Type B pancreatic cell (in vitro differentiated cells): ENCODE measurements around the gene ITPKB. TPM values are rescaled to one million over a fixed set of nuclear protein-coding genes. Genes with fewer than 3 reads are reported as not detected.

Experiments used
- DNase-seq: peaks from one replicate; pipeline ENCODE4 v3.0.0; 2021; ENCODE audit warnings: mixed read lengths; ENCODE audit not compliant: unreplicated experiment; ENCODE audit errors: extremely low spot score
- H3K27ac Mint-ChIP-seq: 2 replicates; pipeline ENCODE4 v1.8.0; 2021; ENCODE audit warnings: mild to moderate bottlenecking, mixed read lengths
- H3K27me3 Mint-ChIP-seq: 2 replicates; pipeline ENCODE4 v1.8.0; 2021; ENCODE audit warnings: mixed read lengths
- H3K36me3 Mint-ChIP-seq: 2 replicates; pipeline ENCODE4 v1.8.0; 2021; ENCODE audit warnings: mixed read lengths
- H3K4me1 Mint-ChIP-seq: one replicate; pipeline ENCODE4 v1.8.0; 2021; ENCODE audit warnings: mixed read lengths; ENCODE audit not compliant: unreplicated experiment
- H3K4me3 Mint-ChIP-seq: 2 replicates; pipeline ENCODE4 v1.8.0; 2021; ENCODE audit warnings: mild to moderate bottlenecking, mixed read lengths
- H3K9me3 Mint-ChIP-seq: 2 replicates; pipeline ENCODE4 v1.8.0; 2021; ENCODE audit warnings: mixed read lengths
- CTCF ChIP-seq: fragments of 200-600 bp; sonication (generic); conservative IDR thresholded peaks from 2 replicates; pipeline ENCODE4 v1.5.0; 2021; ENCODE audit warnings: antibody characterized with exemption, mild to moderate bottlenecking
- total RNA-seq: library from RNA; stranded (reverse); gene quantifications from 2 replicates; pipeline ENCODE4 v1.2.1, GENCODE V29; 2021; ENCODE audit warnings: low replicate concordance

Gene ITPKB
- total RNA-seq, 1 donor from 2014 or later, result 31.4 TPM

DNA sequence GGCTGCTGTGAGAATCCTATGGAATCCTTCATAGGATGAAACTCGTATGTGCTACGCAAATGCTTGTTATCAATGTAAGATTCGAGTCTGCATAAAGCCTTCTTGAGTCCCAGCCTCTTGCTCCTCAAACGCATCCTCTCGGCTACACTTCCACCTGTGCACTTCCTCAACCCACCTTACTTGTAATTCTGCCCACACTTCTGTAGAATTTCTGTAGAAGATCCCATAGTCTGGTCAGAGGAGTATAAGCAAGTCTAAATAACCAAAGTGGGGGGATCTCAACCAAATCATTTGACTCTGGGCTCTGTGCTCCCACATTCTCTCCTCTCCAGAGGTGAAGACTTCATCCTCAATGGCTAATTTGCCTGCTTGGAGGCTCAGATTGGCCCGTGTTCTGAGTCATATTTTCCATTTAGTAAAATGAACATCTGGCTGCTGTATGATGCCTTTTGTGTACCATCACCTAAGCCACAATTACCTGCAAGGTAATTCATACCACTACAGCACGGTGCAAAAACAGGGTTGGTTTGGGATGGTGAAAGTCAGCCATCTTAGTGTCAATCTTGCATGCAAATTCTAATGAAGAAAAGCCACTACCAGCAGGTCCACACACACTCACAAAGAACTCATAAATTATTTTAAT, 63.2 kb downstream of the ITPKB start:
- H3K27me3 Mint-ChIP-seq, result no peaks in the 10 kb centered on the region
- H3K36me3 Mint-ChIP-seq, result peaks cover 7% of the 10 kb centered on the region
- H3K4me1 Mint-ChIP-seq, result peaks cover 68% of the 10 kb centered on the region
- no peaks in the 10 kb centered on the region for H3K9me3 Mint-ChIP-seq
- no peak overlapping the region for H3K27ac Mint-ChIP-seq
- TF ChIP-seq CTCF, result no peak
- no peak for DNase-seq
- H3K4me3 Mint-ChIP-seq, result no peak overlapping the region

DNA sequence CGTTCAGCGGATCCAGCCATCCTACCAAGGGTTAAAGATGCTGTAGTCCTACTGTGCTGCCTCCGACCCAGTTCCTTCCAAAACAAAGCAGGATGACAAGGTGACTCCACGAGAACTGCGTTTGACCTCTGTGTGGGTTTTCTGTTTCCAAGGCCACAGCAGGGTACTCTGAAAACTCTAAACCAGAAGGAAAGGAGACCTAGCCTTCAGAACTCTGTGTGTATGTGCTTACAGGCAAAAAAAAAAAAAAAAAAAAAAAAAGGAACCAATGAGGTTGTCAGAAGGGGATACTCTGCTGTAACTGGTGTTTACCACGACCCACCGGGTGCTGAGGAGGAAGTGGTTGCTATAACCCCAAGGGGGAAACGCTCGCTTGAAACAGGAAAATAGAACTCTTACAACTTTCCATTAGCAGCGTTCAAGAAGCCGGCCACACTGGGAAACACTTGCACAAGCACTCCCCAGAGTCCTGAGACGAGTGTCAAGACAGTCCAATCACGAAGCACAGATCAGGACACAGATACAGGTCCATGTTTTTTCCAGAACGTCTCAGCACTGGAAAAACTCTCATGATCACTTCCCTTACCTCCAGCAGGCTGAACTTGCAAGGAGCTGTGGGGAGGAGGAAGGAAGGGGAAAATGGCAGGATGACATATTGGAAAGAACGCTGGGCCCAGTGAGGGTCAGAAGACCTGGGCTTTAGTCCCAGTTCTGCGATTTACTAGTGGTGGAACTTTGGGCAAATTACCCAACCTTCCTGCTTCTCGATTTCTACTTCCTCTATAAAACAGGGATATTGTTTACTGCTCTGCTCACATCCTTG, 64.0 kb downstream of the ITPKB start:
- Mint-ChIP-seq H3K4me1 (peaks cover 65% of the 10 kb centered on the region), H3K36me3 (peaks cover 7% of the 10 kb centered on the region), H3K27me3 (no peaks in the 10 kb centered on the region)

GRCh38 chr1:226672339-226672762, 66.7 kb downstream of the ITPKB start:
- no peaks in the 10 kb centered on the region for H3K9me3 Mint-ChIP-seq
- H3K27me3 Mint-ChIP-seq, result no peaks in the 10 kb centered on the region
- TF ChIP-seq CTCF, result no peak
- DNase-seq, result no peak
- H3K27ac Mint-ChIP-seq, result peak overlapping the region; percentile 84
- peaks cover 7% of the 10 kb centered on the region for H3K36me3 Mint-ChIP-seq
- H3K4me1 Mint-ChIP-seq, result peaks cover 65% of the 10 kb centered on the region
- H3K4me3 Mint-ChIP-seq, result no peak overlapping the region

More for the DNA sequence above, 64.0 kb downstream of the ITPKB start:
- Mint-ChIP-seq H3K9me3 (no peaks in the 10 kb centered on the region), H3K27ac (peak overlapping the region; percentile 78), H3K4me3 (no peak overlapping the region)
- no peak for TF ChIP-seq CTCF
- no peak for DNase-seq

DNA sequence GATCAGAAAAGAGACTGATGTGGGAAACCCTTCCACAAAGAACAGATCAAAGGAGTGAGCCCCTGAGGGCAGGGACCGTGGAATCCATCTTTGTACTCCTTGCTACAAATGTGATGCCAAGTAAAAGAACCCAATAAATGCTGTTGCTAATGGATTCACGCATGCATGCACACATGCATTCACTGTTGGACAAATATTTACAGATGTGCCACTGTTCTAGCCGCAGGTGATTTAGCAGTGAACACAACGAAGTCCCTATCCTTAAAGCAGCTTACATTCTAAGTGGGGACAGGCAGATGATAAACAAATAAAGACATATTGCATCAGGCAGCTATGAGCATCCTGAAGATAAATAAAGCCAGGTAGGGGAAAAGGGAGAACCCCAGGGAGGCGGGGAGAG, 67.8 kb downstream of the ITPKB start:
- H3K4me1 Mint-ChIP-seq, result peaks cover 63% of the 10 kb centered on the region
- H3K27ac Mint-ChIP-seq, result no peak overlapping the region
- H3K36me3 Mint-ChIP-seq, result peaks cover 7% of the 10 kb centered on the region
- DNase-seq, result no peak
- H3K9me3 Mint-ChIP-seq, result no peaks in the 10 kb centered on the region
- no peak overlapping the region for H3K4me3 Mint-ChIP-seq
- no peaks in the 10 kb centered on the region for H3K27me3 Mint-ChIP-seq
- no peak for TF ChIP-seq CTCF

DNA sequence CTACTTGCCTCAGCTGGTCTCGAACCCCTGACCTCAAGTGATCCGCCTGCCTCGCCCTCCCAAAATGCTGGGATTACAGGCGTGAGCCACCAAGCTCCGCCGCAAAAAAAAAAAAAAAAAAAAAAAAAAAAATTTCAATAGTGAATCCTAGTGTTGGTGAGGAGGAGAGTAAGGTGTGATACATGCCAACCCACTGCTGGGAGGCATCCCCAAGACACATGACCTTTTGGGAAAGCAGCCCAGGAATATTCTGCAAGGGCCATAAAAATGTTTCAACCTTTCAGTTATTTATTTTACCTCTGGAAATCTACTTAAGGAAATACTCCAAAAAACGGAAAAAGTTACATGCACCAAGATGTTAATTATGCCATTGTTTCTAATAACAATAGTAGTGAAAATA, 69.0 kb downstream of the ITPKB start:
- no peak for DNase-seq
- H3K4me3 Mint-ChIP-seq, result no peak overlapping the region
- H3K9me3 Mint-ChIP-seq, result no peaks in the 10 kb centered on the region
- H3K36me3 Mint-ChIP-seq, result peaks cover 7% of the 10 kb centered on the region
- no peak for TF ChIP-seq CTCF
- H3K27me3 Mint-ChIP-seq, result no peaks in the 10 kb centered on the region
- H3K4me1 Mint-ChIP-seq, result peaks cover 55% of the 10 kb centered on the region
- H3K27ac Mint-ChIP-seq, result no peak overlapping the region
